Panc1 (cell line): ENCODE data around the gene RIMS1. TPM values are rescaled to one million over a fixed set of nuclear protein-coding genes. Genes with fewer than 3 reads are reported as not detected.

Experiments used
- ATAC-seq: fragments of 200-7000 bp; cut with Tn5 transposase; 2 replicates; pipeline ENCODE4 v1.9.1; 2020; ENCODE audit warnings: mild to moderate bottlenecking, moderate library complexity
- BruUV-seq: library from RNA; stranded (reverse); fragments of 400-500 nt; replicated peaks from 2 replicates; lab custom pipeline; 2021; lab: Mats Ljungman, UMichigan
- CTCF ChIA-PET: fragments of 300-600 bp; sonication (Branson Sonifier 250); formaldehyde crosslinking; loops from one replicate; lab custom pipeline; 2022; ENCODE audit warnings: antibody characterized with exemption; lab: Charles Lee
- POLR2A ChIA-PET: fragments of 300-600 bp; sonication (Branson Sonifier 250); formaldehyde crosslinking; loops from one replicate; lab custom pipeline; 2022; ENCODE audit warnings: antibody characterized with exemption; lab: Charles Lee
- DNase-seq: peaks from one replicate; pipeline ENCODE4 v3.0.0-alpha.2; 2010; ENCODE audit warnings: low read depth, low spot score
- H3K27ac ChIP-seq: 2 replicates; pipeline ENCODE4 v1.5.1; 2011; ENCODE audit warnings: mild to moderate bottlenecking, low read length, inconsistent platforms
- H3K27me3 ChIP-seq: fragments of 200-500 bp; sonication (Bioruptor generic); 2 replicates; pipeline ENCODE4 v1.6.0; 2014; ENCODE audit warnings: low read length, inconsistent platforms; ENCODE audit not compliant: control insufficient read depth, insufficient read depth
- H3K36me3 ChIP-seq: fragments of 200-500 bp; sonication (Bioruptor generic); 2 replicates; pipeline ENCODE4 v1.5.1; 2014; ENCODE audit warnings: inconsistent platforms, mild to moderate bottlenecking, low read length, moderate library complexity; ENCODE audit not compliant: control insufficient read depth, insufficient read depth
- H3K4me1 ChIP-seq: 2 replicates; pipeline ENCODE4 v1.5.1; 2011; ENCODE audit warnings: inconsistent platforms, mild to moderate bottlenecking, low read length, moderate library complexity; ENCODE audit not compliant: control insufficient read depth, insufficient read depth
- H3K4me3 ChIP-seq, 2 experiments: 2 replicates each; pipeline ENCODE4 v1.5.1; 2011 to 2012; ENCODE audit warnings: low read depth in 2 of 2, low read length in 2 of 2, mild to moderate bottlenecking in 2 of 2, inconsistent platforms in 1 of 2, moderate library complexity in 1 of 2
- H3K9me3 ChIP-seq: fragments of 200-500 bp; sonication (Bioruptor generic); 2 replicates; pipeline ENCODE4 v1.5.1; 2014; ENCODE audit warnings: low read depth, mild to moderate bottlenecking, inconsistent platforms, low read length, moderate library complexity; ENCODE audit not compliant: control insufficient read depth, insufficient read depth
- CTCF ChIP-seq: fragments of 450-650 bp; IDR thresholded peaks from 2 replicates; pipeline ENCODE4 v1.5.1; 2017; ENCODE audit warnings: mild to moderate bottlenecking
- POLR2AphosphoS5 ChIP-seq: IDR thresholded peaks from 2 replicates; pipeline ENCODE4 v1.6.1; 2012; ENCODE audit warnings: mild to moderate bottlenecking, low read depth, low read length, moderate library complexity
- SIN3A ChIP-seq: IDR thresholded peaks from 2 replicates; pipeline ENCODE4 v1.6.1; 2012; ENCODE audit warnings: low read depth, mild to moderate bottlenecking, low read length, moderate library complexity, borderline replicate concordance; ENCODE audit not compliant: insufficient read depth
- TCF7L2 ChIP-seq: IDR thresholded peaks from 2 replicates; pipeline ENCODE4 v1.6.1; 2011; ENCODE audit warnings: mild to moderate bottlenecking, low read depth, low read length, inconsistent platforms
- in situ Hi-C: cut with HindIII; loops from 2 replicates; pipeline ENCODE4 v1.10.0; 2016; ENCODE audit warnings: low sequenced_read_pairs, low pct_unique_long_range_greater_than_20kb
- intact Hi-C: fragments of 100-400 bp; cut with micrococcal nuclease; formaldehyde crosslinking; loops from one replicate; pipeline ENCODE4 v1.10.0; 2022; ENCODE audit not compliant: unreplicated experiment
- total RNA-seq: library from RNA; stranded (reverse); gene quantifications from one replicate; pipeline ENCODE4 v1.2.1, GENCODE V29; 2021; ENCODE audit not compliant: unreplicated experiment
- TF ChIP-seq, protein P1 (sequence below), 2 experiments: IDR thresholded peaks; 2 replicates each; pipeline ENCODE4 v1.6.1; 2011 to 2012; ENCODE audit warnings: low read depth in 2 of 2, control low read depth in 1 of 2, low read length in 1 of 2, mild to moderate bottlenecking in 1 of 2, moderate library complexity in 1 of 2; ENCODE audit not compliant: insufficient read depth in 1 of 2

The RIMS1 gene
- total RNA-seq, 1 experiment from 2014 or later, result 0.18 TPM

GRCh38 chr6:72151742-72152141 is 265.4 kb downstream of the RIMS1 start:
- no TSS peak for BruUV-seq
- H3K9me3 ChIP-seq, result no peaks in the 10 kb centered on the region; the same call in 1 of the 2 replicates
- in situ Hi-C loops, result no loop called here
- H3K36me3 ChIP-seq, result no peaks in the 10 kb centered on the region
- ChIA-PET POLR2A (no interaction called here), CTCF (no interaction called here)
- DNase-seq, result no peak
- H3K4me1 ChIP-seq, result no peaks in the 10 kb centered on the region
- H3K27me3 ChIP-seq, result no peaks in the 10 kb centered on the region
- no peak overlapping the region for H3K4me3 ChIP-seq
- H3K27ac ChIP-seq, result no peak overlapping the region
- intact Hi-C loops, result no loop called here
- ATAC-seq, result no peak
- TF ChIP-seq TCF7L2, result no peak
- TF ChIP-seq CTCF, result no peak
- TF ChIP-seq SIN3A, result no peak
- TF ChIP-seq, protein P1, sequence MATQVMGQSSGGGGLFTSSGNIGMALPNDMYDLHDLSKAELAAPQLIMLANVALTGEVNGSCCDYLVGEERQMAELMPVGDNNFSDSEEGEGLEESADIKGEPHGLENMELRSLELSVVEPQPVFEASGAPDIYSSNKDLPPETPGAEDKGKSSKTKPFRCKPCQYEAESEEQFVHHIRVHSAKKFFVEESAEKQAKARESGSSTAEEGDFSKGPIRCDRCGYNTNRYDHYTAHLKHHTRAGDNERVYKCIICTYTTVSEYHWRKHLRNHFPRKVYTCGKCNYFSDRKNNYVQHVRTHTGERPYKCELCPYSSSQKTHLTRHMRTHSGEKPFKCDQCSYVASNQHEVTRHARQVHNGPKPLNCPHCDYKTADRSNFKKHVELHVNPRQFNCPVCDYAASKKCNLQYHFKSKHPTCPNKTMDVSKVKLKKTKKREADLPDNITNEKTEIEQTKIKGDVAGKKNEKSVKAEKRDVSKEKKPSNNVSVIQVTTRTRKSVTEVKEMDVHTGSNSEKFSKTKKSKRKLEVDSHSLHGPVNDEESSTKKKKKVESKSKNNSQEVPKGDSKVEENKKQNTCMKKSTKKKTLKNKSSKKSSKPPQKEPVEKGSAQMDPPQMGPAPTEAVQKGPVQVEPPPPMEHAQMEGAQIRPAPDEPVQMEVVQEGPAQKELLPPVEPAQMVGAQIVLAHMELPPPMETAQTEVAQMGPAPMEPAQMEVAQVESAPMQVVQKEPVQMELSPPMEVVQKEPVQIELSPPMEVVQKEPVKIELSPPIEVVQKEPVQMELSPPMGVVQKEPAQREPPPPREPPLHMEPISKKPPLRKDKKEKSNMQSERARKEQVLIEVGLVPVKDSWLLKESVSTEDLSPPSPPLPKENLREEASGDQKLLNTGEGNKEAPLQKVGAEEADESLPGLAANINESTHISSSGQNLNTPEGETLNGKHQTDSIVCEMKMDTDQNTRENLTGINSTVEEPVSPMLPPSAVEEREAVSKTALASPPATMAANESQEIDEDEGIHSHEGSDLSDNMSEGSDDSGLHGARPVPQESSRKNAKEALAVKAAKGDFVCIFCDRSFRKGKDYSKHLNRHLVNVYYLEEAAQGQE (IDR thresholded peaks at IDR 0.05; ENCODE audit: insufficient read depth in 1 of 2, low read depth in 2 of 2, low read length in 1 of 2), result no peak
- TF ChIP-seq POLR2AphosphoS5, result no peak

GRCh38 chr6:72175916-72176315 is 289.6 kb downstream of the RIMS1 start:
- peaks cover 16% of the 10 kb centered on the region for H3K27me3 ChIP-seq
- intact Hi-C loops, result no loop called here
- ChIA-PET CTCF (no interaction called here), POLR2A (no interaction called here)
- ATAC-seq, result no peak
- no peak for DNase-seq
- no peaks in the 10 kb centered on the region for H3K36me3 ChIP-seq
- TF ChIP-seq TCF7L2, result no peak
- no peaks in the 10 kb centered on the region for H3K9me3 ChIP-seq
- no peak overlapping the region for H3K4me3 ChIP-seq
- in situ Hi-C loops, result no loop called here
- H3K27ac ChIP-seq, result no peak overlapping the region
- no TSS peak for BruUV-seq
- H3K4me1 ChIP-seq, result no peaks in the 10 kb centered on the region

DNA sequence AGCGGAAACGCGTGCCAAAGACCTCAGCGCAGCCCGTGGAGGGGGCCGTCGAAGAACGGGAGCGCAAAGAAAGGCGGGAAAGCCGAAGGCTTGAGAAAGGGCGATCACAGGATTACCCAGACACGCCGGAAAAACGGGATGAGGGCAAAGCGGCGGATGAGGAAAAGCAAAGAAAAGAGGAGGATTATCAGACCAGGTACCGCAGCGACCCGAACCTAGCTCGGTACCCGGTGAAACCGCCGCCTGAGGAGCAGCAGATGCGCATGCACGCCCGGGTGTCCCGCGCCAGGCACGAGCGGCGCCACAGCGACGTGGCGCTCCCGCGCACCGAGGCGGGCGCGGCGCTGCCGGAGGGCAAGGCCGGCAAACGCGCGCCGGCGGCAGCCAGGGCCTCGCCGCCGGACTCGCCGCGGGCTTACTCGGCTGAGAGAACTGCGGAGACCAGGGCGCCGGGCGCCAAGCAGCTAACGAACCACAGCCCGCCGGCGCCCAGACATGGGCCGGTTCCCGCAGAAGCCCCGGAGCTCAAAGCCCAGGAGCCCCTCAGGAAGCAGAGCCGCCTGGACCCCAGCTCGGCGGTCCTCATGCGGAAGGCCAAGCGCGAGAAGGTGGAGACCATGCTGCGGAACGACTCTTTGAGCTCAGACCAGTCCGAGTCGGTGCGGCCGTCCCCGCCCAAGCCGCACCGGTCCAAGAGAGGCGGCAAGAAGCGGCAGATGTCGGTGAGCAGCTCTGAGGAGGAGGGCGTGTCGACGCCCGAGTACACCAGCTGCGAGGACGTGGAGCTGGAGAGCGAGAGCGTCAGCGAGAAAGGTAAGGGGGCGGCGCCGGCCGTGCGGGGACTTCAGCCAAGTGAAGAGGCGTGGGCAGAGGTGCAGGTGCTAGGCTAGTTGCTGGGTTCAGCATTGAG is 296.2 kb downstream of the RIMS1 start:
- peak overlapping the region; percentile 44 to 59 for H3K4me3 ChIP-seq
- DNase-seq (no peak), ATAC-seq (peak; percentile 88)
- H3K36me3 ChIP-seq, result 0 out of 2 replicates have a peak, but pooled peaks cover 2% of the 10 kb centered on the region
- peaks cover 3% of the 10 kb centered on the region; the same call in 1 of the 2 replicates for H3K4me1 ChIP-seq
- ChIA-PET POLR2A (no interaction called here), CTCF (no interaction called here)
- in situ Hi-C loops (no loop called here), intact Hi-C loops (no loop called here)
- no TSS peak for BruUV-seq
- TF ChIP-seq CTCF (no peak), TCF7L2 (no peak), SIN3A (no peak), POLR2AphosphoS5 (no peak)
- TF ChIP-seq, protein P1 (IDR thresholded peaks at IDR 0.05; ENCODE audit: insufficient read depth in 1 of 2, low read depth in 2 of 2, low read length in 1 of 2), result no peak
- H3K27me3 ChIP-seq, result peaks cover 66% of the 10 kb centered on the region
- H3K27ac ChIP-seq, result no peak overlapping the region
- no peaks in the 10 kb centered on the region for H3K9me3 ChIP-seq
